SH-SY5Y (cell line): ENCODE results near the gene NLRP12.
A peak's percentile ranks its signal among the peaks of the same experiment; 100 is the strongest.

Source experiments
- GATA2 ChIP-seq: IDR thresholded peaks from 2 replicates; pipeline ENCODE4 v1.6.1; 2011; ENCODE audit warnings: mild to moderate bottlenecking, low read depth, low read length
- GATA3 ChIP-seq: IDR thresholded peaks from 2 replicates; pipeline ENCODE4 v1.6.1; 2011; ENCODE audit warnings: low read depth, mild to moderate bottlenecking, low read length, moderate library complexity

NLRP12 gene

GRCh38 chr19:53808710-53809125 is 15.4 kb downstream of the NLRP12 start:
- TF ChIP-seq GATA2 (no peak), GATA3 (no peak)

GRCh38 chr19:53801257-53801656 is 22.9 kb downstream of the NLRP12 start:
- no peak for TF ChIP-seq GATA2
- TF ChIP-seq GATA3, result no peak

GRCh38 chr19:53795019-53795418 is 29.1 kb downstream of the NLRP12 start:
- TF ChIP-seq GATA2 (no peak), GATA3 (no peak)

- TF ChIP-seq GATA3 (no peak), GATA2 (no peak)
Observed at GRCh38 chr19:53792721-53793433, 31.2 kb downstream of the NLRP12 start.

GRCh38 chr19:53789708-53790678 is 34.1 kb downstream of the NLRP12 start:
- TF ChIP-seq GATA3 (no peak), GATA2 (no peak)

- TF ChIP-seq GATA2 (no peak), GATA3 (no peak)
Observed at GRCh38 chr19:53787266-53787665, 36.8 kb downstream of the NLRP12 start.

- TF ChIP-seq GATA3, result no peak
- TF ChIP-seq GATA2, result no peak
Observed at GRCh38 chr19:53786744-53787143, 37.4 kb downstream of the NLRP12 start.

- TF ChIP-seq GATA2 (no peak), GATA3 (no peak)
Observed at GRCh38 chr19:53785196-53785889, 38.8 kb downstream of the NLRP12 start.

GRCh38 chr19:53782698-53783097 is 41.4 kb downstream of the NLRP12 start:
- TF ChIP-seq GATA2 (no peak), GATA3 (no peak)

GRCh38 chr19:53780506-53780905 is 43.6 kb downstream of the NLRP12 start:
- TF ChIP-seq GATA2, result no peak
- TF ChIP-seq GATA3, result no peak

- no peak for TF ChIP-seq GATA2
Observed at GRCh38 chr19:53775524-53775923, 48.6 kb downstream of the NLRP12 start.

- TF ChIP-seq GATA2, result no peak
- TF ChIP-seq GATA3, result no peak
Observed at GRCh38 chr19:53773999-53774398, 50.1 kb downstream of the NLRP12 start.

GRCh38 chr19:53772943-53773342 is 51.2 kb downstream of the NLRP12 start:
- no peak for TF ChIP-seq GATA3
- TF ChIP-seq GATA2, result peak; percentile 52; the same call in 1 of the 2 replicates

GRCh38 chr19:53771144-53771543 is 53.0 kb downstream of the NLRP12 start:
- TF ChIP-seq GATA2 (no peak), GATA3 (no peak)

GRCh38 chr19:53768401-53768800 is 55.7 kb downstream of the NLRP12 start:
- TF ChIP-seq GATA3 (no peak), GATA2 (no peak)
